Right cardiac atrium (tissue), 5 donors: ENCODE data around the gene AKAP4. TPM values are rescaled to one million over a fixed set of nuclear protein-coding genes. Genes with fewer than 3 reads are reported as not detected.

Experiments
- ATAC-seq, 2 donors: fragments of 200-7000 bp; cut with Tn5 transposase; one replicate each; pipeline versions ENCODE4 v1.8.0 to v1.9.1; 2020; ENCODE audit warnings: moderate library complexity in 2 of 2, mild to moderate bottlenecking in 1 of 2
- DNase-seq, 3 donors: peaks; one replicate each; pipeline ENCODE4 v3.0.0-alpha.2; 2020
- H3K27ac ChIP-seq: one replicate; pipeline ENCODE4 v1.5.1; 2013; ENCODE audit warnings: mild to moderate bottlenecking, low read length, control low read depth, moderate library complexity
- H3K27me3 ChIP-seq: one replicate; pipeline ENCODE4 v1.6.1; 2013; ENCODE audit not compliant: control insufficient read depth, insufficient read depth
- H3K4me1 ChIP-seq: one replicate; pipeline ENCODE4 v1.6.1; 2013; ENCODE audit warnings: low read length; ENCODE audit not compliant: control insufficient read depth, insufficient read depth
- H3K4me3 ChIP-seq: one replicate; pipeline ENCODE4 v1.5.1; 2013; ENCODE audit warnings: low read length, control low read depth
- H3K9me3 ChIP-seq: one replicate; pipeline ENCODE4 v1.6.1; 2013; ENCODE audit warnings: low read length; ENCODE audit not compliant: control insufficient read depth
- WGBS: extraction: QIAGEN DNeasy Blood & Tissue Kit; methylation state at CpG from one replicate; pipeline ENCODE4 v1.1.7; 2013; 5-methylcytosine and 5-hydroxymethylcytosine counted together
- intact Hi-C, 4 donors: fragments of 100-400 bp; cut with DNase I; formaldehyde crosslinking; loops; one replicate each; pipeline versions ENCODE4 v1.11.0 to v1.14.0; 2022 to 2023
- polyA plus RNA-seq: library from polyadenylated mRNA; stranded (reverse); fragments of 200-250 nt; gene quantifications from one replicate; pipeline ENCODE4 v1.2.3, GENCODE V29; 2013
- total RNA-seq, 4 donors: library from RNA; stranded (reverse); fragmentation: NEBNext Ultra II Directional; extraction: Animal tissue kit (Norgen Biotek cat#: 25700); gene quantifications; one replicate each; pipeline ENCODE4 v1.2.1, GENCODE V29; 2021
- donor health status: healthy with polysubstance abuse.
- donor health status: DM: no; HTN: yes; CAD: no.
- donor health status: DM: no; HTN: no; CAD: no.
- donor health status: DM: no; HTN: yes; CAD: no; lungs with severe emphysema.
- donor health status: DM: yes; HTN: yes; CAD: no.

AKAP4 gene
- total and polyA plus RNA-seq, 5 donors = not detected

DNA sequence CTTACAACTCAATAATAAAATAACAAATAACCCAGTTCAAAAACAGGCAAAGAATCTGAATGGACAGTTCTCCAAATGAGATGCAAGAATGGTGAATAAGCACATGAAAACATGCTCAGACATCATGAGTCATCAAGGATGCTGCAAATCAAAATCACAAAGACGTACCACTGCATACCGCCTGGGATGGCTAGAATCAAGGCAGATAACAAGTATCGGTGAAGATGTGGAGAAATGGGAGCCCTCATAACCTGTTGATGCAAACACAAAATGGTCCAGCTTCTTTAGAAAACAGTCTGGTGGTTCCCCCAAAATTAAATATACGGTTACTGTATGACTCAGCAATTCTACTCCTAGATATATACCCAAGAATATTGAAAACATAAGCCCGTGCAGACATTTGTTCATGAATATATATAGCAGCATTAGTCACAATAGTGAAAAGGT is 32.5 kb downstream of the AKAP4 start:
- no peaks in the 10 kb centered on the region for H3K9me3 ChIP-seq

GRCh38 chrX:50167366-50167765 is 33.4 kb downstream of the AKAP4 start:
- WGBS = 83% methylated on average over 7 of the region's 7 CpGs
- no peak for DNase-seq
- intact Hi-C loops = no loop called here

More for the DNA sequence above, 32.5 kb downstream of the AKAP4 start:
- H3K4me3 ChIP-seq = no peak overlapping the region
- H3K4me1 ChIP-seq = no peaks in the 10 kb centered on the region
- DNase-seq (no peak), ATAC-seq (no peak)
- intact Hi-C loops = no loop called here
- no peaks in the 10 kb centered on the region for H3K27me3 ChIP-seq
- no peak overlapping the region for H3K27ac ChIP-seq
- WGBS = 77% methylated on average over 5 of the region's 5 CpGs

DNA sequence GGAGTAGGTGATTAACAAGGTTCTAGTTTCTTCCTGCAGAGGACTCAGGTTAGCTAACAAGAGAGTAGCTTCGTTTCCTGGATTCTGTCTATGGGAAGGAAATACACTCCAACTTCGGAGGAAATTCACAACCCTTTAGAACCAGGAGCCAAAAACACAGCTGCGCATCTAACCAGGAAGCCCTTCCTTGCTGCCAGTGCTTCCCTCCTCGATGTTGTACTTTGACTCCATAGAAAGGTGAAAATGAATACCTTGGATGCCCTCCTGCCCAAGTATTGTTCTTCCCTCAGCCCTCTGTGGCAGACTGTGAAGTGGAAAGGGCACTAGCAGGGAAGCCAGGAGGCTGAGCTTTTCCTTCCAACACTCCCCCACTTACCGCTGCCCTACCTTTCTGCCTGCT is 35.1 kb downstream of the AKAP4 start:
- ATAC-seq (no peak), DNase-seq (no peak)
- Histone ChIP-seq H3K9me3 (no peaks in the 10 kb centered on the region), H3K4me1 (no peaks in the 10 kb centered on the region), H3K4me3 (no peak overlapping the region), H3K27ac (no peak overlapping the region), H3K27me3 (no peaks in the 10 kb centered on the region)
- intact Hi-C loops = no loop called here
- 63% methylated on average over 5 of the region's 5 CpGs for WGBS

More at GRCh38 chrX:50167366-50167765, 33.4 kb downstream of the AKAP4 start:
- Histone ChIP-seq H3K27ac (no peak overlapping the region), H3K9me3 (no peaks in the 10 kb centered on the region), H3K4me3 (no peak overlapping the region), H3K4me1 (no peaks in the 10 kb centered on the region), H3K27me3 (no peaks in the 10 kb centered on the region)
- ATAC-seq = no peak

DNA sequence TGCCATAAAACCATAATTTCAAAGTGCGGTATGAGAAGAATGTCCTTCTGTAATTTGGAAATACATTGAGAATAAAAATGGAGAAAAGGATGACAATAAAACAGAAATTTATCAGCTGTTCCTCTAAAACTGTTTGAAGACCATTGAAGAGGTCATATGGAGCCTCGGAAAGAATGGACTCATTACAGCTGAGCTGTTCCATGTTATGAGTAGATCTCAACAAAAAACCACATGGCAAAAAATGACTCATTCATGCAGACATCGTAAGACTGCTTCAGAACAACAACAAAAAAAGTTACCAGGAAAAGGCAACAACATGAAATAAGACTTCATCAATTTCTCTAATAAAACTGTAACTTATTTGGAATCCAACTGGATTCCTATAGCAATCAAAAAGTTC is 39.7 kb downstream of the AKAP4 start:
- Histone ChIP-seq H3K4me1 (no peaks in the 10 kb centered on the region), H3K9me3 (no peaks in the 10 kb centered on the region), H3K27ac (no peak overlapping the region), H3K27me3 (no peaks in the 10 kb centered on the region), H3K4me3 (no peak overlapping the region)
- intact Hi-C loops = no loop called here
- WGBS = 70% methylated on average over 3 of the region's 3 CpGs
- no peak for DNase-seq
- ATAC-seq = no peak

- H3K27ac ChIP-seq = no peak overlapping the region
- intact Hi-C loops = no loop called here
- ATAC-seq (no peak), DNase-seq (no peak)
- no peaks in the 10 kb centered on the region for H3K9me3 ChIP-seq
- no peak overlapping the region for H3K4me3 ChIP-seq
- 69% methylated on average over 1 of the region's 1 CpG for WGBS
- H3K4me1 ChIP-seq = no peaks in the 10 kb centered on the region
- H3K27me3 ChIP-seq = no peaks in the 10 kb centered on the region
Measured at GRCh38 chrX:50158593-50158992, 42.2 kb downstream of the AKAP4 start.

- Histone ChIP-seq H3K4me1 (no peaks in the 10 kb centered on the region), H3K4me3 (no peak overlapping the region), H3K9me3 (no peaks in the 10 kb centered on the region), H3K27ac (no peak overlapping the region), H3K27me3 (no peaks in the 10 kb centered on the region)
- DNase-seq (peak in 1 of 3 donors; percentile 42), ATAC-seq (no peak)
- 54% methylated on average over 4 of the region's 4 CpGs for WGBS
- intact Hi-C loops = no loop called here
Measured at GRCh38 chrX:50157545-50158135, 43.2 kb downstream of the AKAP4 start.

DNA sequence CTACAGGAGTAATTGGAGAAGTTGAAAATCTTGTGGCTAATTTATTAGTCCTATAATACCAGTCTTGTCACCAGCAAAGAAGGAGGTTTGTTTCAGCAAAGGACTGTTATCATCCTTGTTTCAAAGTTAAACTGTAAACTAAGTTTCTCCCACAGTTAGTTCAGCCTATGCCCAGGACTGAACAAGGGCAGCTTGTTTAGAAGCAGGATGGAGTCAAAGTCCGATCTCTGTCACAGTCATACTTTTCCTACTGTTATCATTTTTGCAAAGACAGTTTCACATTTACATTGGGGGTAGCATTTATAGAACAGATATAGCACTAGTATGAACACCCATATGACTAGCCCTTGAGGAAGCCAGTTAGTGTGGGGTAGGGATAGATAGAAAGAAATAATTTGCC is 46.4 kb downstream of the AKAP4 start:
- Histone ChIP-seq H3K4me3 (no peak overlapping the region), H3K9me3 (no peaks in the 10 kb centered on the region), H3K27me3 (no peaks in the 10 kb centered on the region), H3K27ac (no peak overlapping the region), H3K4me1 (no peaks in the 10 kb centered on the region)
- 82% methylated on average over 1 of the region's 1 CpG for WGBS
- ATAC-seq (no peak), DNase-seq (no peak)
- intact Hi-C loops = no loop called here

GRCh38 chrX:50152456-50152855 is 48.4 kb downstream of the AKAP4 start:
- intact Hi-C loops = no loop called here
- no peak overlapping the region for H3K27ac ChIP-seq

GRCh38 chrX:50147972-50148371 is 52.8 kb downstream of the AKAP4 start:
- intact Hi-C loops = no loop called here
- Histone ChIP-seq H3K4me1 (no peaks in the 10 kb centered on the region), H3K9me3 (no peaks in the 10 kb centered on the region), H3K27ac (no peak overlapping the region), H3K27me3 (no peaks in the 10 kb centered on the region), H3K4me3 (no peak overlapping the region)
- WGBS = 78% methylated on average over 7 of the region's 7 CpGs
- DNase-seq (no peak), ATAC-seq (no peak)

More at GRCh38 chrX:50152456-50152855, 48.4 kb downstream of the AKAP4 start:
- Histone ChIP-seq H3K4me1 (no peaks in the 10 kb centered on the region), H3K9me3 (no peaks in the 10 kb centered on the region), H3K4me3 (no peak overlapping the region), H3K27me3 (no peaks in the 10 kb centered on the region)
- ATAC-seq = no peak
- DNase-seq = no peak
- WGBS = 56% methylated on average over 2 of the region's 2 CpGs

Other genes starting within 250 kb of the AKAP4 start
- under 1 TPM; 0.06 to 0.26 (median 0.15) TPM for gene CCNB3, start 3.8 kb upstream of the AKAP4 start, total RNA-seq
- 0.07 TPM for gene CCNB3, start 3.8 kb upstream of the AKAP4 start, polyA plus RNA-seq